CD4-positive, alpha-beta T cell treated with Interleukin-15 for 4 hours (primary cell): ENCODE measurements around the gene TOE1.
"Not testable (repeated sequence)": the region's sequence is repeated elsewhere in the genome, so short reads cannot be mapped to it uniquely, and the experiment has no call there.

Experiments used
- DNase-seq: peaks from one replicate; pipeline ENCODE4 v3.0.0-alpha.2; 2020; ENCODE audit warnings: low spot score

Gene TOE1

GRCh38 chr1:45355683-45356082 lies 15.7 kb downstream of the TOE1 start:
- no peak for DNase-seq

- DNase-seq, result no peak
These were observed 16.2 kb downstream of the TOE1 start for GRCh38 chr1:45356186-45356585.

- peak; percentile 50 for DNase-seq
These were observed 20.0 kb downstream of the TOE1 start for GRCh38 chr1:45359882-45360513.

DNA sequence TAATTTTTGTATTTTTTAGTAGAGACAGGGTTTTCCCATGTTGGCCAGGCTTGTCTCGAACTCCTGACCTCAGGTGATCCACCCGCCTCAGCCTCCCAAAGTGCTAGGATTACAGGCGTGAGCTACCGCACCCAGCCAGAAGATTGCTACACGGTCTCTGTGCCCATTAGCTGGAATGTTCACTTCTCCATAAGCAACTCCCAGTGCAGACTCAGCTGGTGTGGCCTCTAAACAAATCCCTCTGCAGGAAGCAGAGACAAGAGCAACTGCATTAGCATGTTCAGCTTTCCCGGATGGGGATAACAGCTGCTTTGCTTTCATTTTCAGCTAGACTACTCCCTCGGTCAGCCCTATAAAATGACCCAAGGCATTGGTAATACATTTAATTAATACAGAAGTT lies 21.0 kb downstream of the TOE1 start:
- DNase-seq, result not testable (repeated sequence)

- no peak for DNase-seq
These were observed 24.3 kb downstream of the TOE1 start for GRCh38 chr1:45364294-45364693.

DNA sequence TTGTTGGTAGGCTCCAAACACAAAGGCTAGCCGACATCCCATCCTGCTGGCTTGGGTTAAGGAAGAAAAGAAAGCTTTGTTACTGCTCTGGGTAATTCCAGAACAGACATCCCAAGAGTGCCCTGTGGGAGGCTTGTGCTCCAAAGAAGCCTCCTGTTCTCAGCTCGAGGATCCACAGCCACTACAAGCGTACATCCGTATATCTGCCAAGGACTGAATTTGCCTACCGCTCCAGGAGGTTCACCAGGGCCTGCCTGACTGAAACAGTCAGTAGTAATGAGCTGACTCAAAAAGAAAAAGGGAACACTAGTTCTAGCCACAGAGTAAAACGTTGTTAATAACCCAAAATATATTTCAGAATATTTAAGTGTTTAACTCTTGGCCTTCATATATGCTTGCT lies 25.1 kb downstream of the TOE1 start:
- no peak for DNase-seq

DNA sequence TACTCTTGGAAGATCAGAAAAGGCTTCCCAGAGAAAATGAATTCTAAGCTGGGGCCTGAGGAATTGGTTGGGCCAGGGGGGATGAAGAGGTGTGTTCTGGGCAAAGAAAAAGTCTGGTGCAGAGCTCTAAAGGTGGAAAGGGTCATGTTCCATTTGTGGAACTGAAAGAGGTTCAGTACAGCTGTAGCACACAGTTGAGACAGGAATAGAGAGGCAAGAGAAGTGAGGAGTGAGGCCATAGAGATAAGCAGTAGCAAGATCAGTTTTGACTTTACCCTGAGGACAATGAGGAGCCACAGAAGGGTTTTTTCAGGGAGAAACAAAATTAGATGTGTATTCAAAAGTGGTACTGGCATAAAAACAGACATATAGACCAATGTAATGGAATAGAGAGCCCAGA lies 30.6 kb downstream of the TOE1 start:
- no peak for DNase-seq

DNA sequence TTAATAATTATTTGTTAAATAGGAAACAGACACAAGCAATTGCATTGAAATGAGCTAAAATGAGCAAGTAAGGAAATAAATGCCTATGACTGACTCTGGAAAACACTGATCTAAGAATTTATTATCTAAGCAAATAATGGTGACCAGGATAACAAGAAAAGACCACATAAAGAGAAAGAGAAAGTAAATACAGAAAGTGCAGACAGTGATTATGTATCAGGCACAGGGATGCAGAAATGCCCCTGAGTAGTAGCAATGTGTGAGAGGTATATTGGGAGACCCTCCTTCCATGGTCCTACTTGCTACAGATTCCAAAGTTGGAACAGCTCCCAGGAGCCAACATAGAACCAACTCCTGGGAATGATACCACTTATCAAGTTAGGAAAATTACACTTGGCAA lies 33.6 kb downstream of the TOE1 start:
- DNase-seq, result no peak

DNA sequence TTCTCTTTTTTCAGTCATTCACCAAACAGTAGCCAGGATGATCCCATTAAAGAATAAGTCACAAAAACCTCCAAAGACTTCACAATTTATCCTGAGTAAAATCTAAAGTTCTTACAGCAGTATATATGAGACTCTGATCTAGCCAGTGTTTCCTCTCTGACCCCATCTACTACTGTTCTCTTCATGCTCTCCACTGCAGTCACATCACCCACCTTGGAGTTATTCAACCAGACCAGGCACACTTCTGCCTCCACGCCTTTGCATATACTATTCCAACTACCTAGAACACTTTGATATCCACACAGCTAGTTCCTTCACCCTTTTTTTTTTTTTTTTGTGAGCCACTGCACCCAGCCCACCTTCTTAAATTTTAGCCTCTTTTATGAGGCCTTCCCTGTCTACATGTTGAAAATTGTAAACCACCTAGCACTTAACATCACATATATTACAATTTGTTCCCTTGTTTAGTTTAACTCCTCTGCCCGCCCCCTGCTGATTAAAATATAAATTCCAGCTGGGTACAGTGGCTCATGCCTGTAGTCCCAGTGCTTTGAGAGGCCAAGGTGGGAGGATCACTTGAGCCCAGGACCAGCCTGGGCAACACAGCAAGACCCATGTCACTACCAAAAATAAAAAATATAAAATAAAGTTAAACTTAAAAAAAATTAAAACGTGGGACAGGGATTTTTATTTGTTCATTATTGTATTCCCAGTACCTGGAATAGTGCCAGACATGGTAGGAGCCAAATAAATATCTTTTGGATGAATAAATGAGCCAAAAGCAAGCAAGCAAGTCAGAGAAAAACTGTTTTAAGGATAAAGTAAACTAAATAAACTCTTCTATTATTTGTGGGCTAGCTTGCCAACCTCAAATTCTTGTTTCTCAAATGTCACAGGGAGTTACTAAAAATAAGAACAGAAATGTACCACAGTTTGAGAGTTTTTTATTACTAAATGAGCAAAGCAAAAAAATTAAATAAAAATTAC lies 35.4 kb downstream of the TOE1 start:
- no peak for DNase-seq

DNA sequence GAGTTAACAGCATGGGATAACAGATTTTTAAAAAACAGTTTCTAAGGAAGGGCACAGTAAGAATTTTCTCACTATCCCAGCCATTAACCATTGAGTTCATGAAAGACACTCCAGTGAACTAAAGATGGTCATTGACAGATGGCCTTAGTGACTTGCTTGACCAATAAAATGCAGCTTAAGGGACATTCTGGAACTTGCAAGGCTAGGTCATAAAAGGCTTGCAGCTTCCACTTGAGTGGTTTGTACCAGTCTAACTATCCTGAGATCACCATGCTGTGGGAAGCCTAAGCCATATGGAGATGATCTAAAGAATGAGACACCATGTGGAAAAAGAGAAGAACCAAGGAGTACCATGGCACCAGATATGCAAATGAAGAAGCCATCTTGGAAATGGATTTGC lies 38.2 kb downstream of the TOE1 start:
- DNase-seq, result no peak

GRCh38 chr1:45379524-45379923 lies 39.6 kb downstream of the TOE1 start:
- DNase-seq, result no peak

- no peak for DNase-seq
These were observed 40.2 kb downstream of the TOE1 start for GRCh38 chr1:45380125-45380524.

- DNase-seq, result no peak
These were observed 40.8 kb downstream of the TOE1 start for GRCh38 chr1:45380730-45381129.

- DNase-seq, result no peak
These were observed 41.3 kb downstream of the TOE1 start for GRCh38 chr1:45381243-45381642.

DNA sequence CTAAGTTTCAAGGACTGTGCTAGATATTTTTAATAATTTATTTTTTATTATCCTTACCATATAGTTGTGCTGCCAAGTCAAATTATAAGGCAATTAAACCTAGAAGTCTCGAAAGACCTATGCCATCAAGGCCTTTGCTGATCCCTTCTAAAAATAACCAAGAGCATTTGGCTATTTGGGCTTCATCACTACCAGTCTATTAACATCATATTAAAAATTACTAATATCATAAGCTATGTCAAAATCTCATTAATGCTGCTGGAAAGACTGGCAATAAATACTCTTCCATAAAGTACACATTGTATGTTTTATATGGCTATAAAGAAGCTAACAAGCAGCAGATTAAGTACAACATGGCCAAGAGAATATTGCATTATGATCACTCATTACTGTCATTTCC lies 43.2 kb downstream of the TOE1 start:
- DNase-seq, result no peak

GRCh38 chr1:45384213-45384612 lies 44.2 kb downstream of the TOE1 start:
- DNase-seq, result not testable (repeated sequence)

- DNase-seq, result no peak
These were observed 45.3 kb downstream of the TOE1 start for GRCh38 chr1:45385302-45385701.

GRCh38 chr1:45386219-45386618 lies 46.2 kb downstream of the TOE1 start:
- no peak for DNase-seq
